Activated naive CD8-positive, alpha-beta T cell treated with anti-CD3 and anti-CD28 coated beads, Interleukin-2, amount 10 ng/mL, durations not matched to agents 7 days and 5 days (primary cell): Measurements from ENCODE around the gene OCIAD2. TPM values are rescaled to one million over a fixed set of nuclear protein-coding genes. Genes with fewer than 3 reads are reported as not detected.
"Not testable (repeated sequence)": the region's sequence is repeated elsewhere in the genome, so short reads cannot be mapped to it uniquely, and the experiment has no call there.

ENCODE experiments used
- ATAC-seq: fragments of 150-1000 bp; cut with Tn5 transposase; one replicate; pipeline ENCODE4 v1.10.0; 2021; ENCODE audit warnings: low read depth, moderate library complexity
- POLR2A ChIA-PET: fragments of 350-600 bp; sonication (Branson Sonifier 250); formaldehyde crosslinking; loops from one replicate; lab custom pipeline; 2021; ENCODE audit warnings: antibody characterized with exemption; lab: Charles Lee
- DNase-seq: peaks from one replicate; pipeline ENCODE4 v3.0.0; 2021
- H3K27ac Mint-ChIP-seq: one replicate; pipeline ENCODE4 v1.8.0; 2022; ENCODE audit warnings: mild to moderate bottlenecking, mixed read lengths
- H3K27me3 Mint-ChIP-seq: one replicate; pipeline ENCODE4 v1.8.0; 2022; ENCODE audit warnings: mild to moderate bottlenecking, moderate library complexity, mixed read lengths
- H3K36me3 Mint-ChIP-seq: one replicate; pipeline ENCODE4 v1.8.0; 2021; ENCODE audit warnings: mild to moderate bottlenecking, mixed read lengths
- H3K4me1 Mint-ChIP-seq: one replicate; pipeline ENCODE4 v1.8.0; 2021; ENCODE audit warnings: mixed read lengths
- H3K4me3 Mint-ChIP-seq: one replicate; pipeline ENCODE4 v1.8.0; 2022; ENCODE audit warnings: mild to moderate bottlenecking, moderate library complexity, mixed read lengths
- H3K9me3 Mint-ChIP-seq: one replicate; pipeline ENCODE4 v1.8.0; 2021; ENCODE audit warnings: mixed read lengths
- total RNA-seq, 2 experiments: library from RNA; stranded (reverse); gene quantifications; one replicate each; pipeline ENCODE4 v1.2.3, GENCODE V29; 2021

Gene OCIAD2
- total RNA-seq, 2 experiments from 2014 or later: 85.1 to 85.7 TPM

- Mint-ChIP-seq H3K4me1 (peaks cover 2% of the 10 kb centered on the region), H3K4me3 (no peak overlapping the region), H3K36me3 (peaks cover 20% of the 10 kb centered on the region), H3K9me3 (peaks cover 9% of the 10 kb centered on the region), H3K27ac (no peak overlapping the region), H3K27me3 (no peaks in the 10 kb centered on the region)
- ATAC-seq (no peak), DNase-seq (no peak)
- POLR2A ChIA-PET: no interaction called here
Measured at GRCh38 chr4:48862661-48863060, 43.9 kb downstream of the OCIAD2 start.

DNA sequence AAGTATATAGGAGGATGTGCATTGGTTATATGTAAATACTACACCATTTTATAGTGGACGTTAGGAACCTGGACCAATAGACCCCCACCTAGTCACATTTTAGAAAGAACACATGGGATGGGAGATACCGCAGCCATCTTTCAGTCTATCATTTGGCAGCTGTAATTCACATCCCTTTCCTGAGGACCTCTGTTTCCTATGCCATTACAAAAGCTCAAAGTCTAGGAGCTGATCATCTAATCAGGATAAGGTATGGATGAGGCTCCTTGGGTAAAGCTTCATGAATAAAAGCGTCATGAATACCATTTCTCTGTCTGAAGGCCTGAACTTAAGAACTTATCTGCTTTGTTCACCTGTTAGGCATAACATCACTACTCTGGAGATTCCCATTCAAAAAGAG is 44.5 kb downstream of the OCIAD2 start:
- ATAC-seq (no peak), DNase-seq (no peak)
- POLR2A ChIA-PET: no interaction called here
- H3K27ac Mint-ChIP-seq: no peak overlapping the region
- peaks cover 20% of the 10 kb centered on the region for H3K36me3 Mint-ChIP-seq
- H3K9me3 Mint-ChIP-seq: peaks cover 8% of the 10 kb centered on the region
- H3K4me1 Mint-ChIP-seq: peaks cover 2% of the 10 kb centered on the region
- H3K4me3 Mint-ChIP-seq: no peak overlapping the region
- no peaks in the 10 kb centered on the region for H3K27me3 Mint-ChIP-seq

DNA sequence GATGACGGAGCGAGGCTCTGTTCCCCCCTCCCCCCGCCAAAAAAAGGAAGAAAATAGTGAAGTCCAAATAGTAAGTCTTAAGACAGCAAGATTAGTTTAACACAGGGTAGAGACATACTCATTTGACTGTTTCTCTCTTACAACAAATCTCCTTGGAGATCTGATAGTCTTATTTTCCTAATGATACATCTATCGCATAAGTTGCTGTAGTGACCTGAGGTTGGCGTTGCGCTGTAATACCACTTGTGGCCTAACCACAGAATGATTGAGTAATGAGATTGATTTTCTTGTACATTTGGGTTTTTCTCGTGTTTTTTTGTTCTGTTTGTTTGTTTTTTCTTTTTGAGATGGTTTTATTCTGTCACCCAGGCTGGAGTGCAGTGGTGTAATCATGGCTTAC is 48.4 kb downstream of the OCIAD2 start:
- Mint-ChIP-seq H3K27ac (no peak overlapping the region), H3K27me3 (no peaks in the 10 kb centered on the region), H3K4me1 (peaks cover 2% of the 10 kb centered on the region), H3K4me3 (no peak overlapping the region), H3K36me3 (peaks cover 33% of the 10 kb centered on the region), H3K9me3 (no peaks in the 10 kb centered on the region)
- DNase-seq (no peak), ATAC-seq (no peak)
- POLR2A ChIA-PET: no interaction called here

- Mint-ChIP-seq H3K27ac (no peak overlapping the region), H3K27me3 (no peaks in the 10 kb centered on the region), H3K4me3 (no peak overlapping the region), H3K36me3 (peaks cover 33% of the 10 kb centered on the region), H3K4me1 (peaks cover 2% of the 10 kb centered on the region), H3K9me3 (no peaks in the 10 kb centered on the region)
- DNase-seq (no peak), ATAC-seq (no peak)
- POLR2A ChIA-PET: no interaction called here
Measured at GRCh38 chr4:48854982-48855381, 51.6 kb downstream of the OCIAD2 start.

DNA sequence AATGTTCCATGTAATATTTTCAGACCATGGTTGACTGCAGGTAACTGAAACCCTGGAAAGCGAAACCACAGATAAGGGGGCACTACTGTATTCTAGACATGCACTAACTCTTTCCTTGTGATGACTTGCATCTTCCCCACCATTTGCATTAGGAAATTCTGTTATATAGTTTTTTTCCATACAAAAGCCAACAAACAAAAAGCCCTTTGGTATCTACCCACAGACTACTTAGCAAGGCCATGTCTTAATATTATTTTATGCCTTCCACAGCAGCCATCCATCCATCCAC is 52.2 kb downstream of the OCIAD2 start:
- POLR2A ChIA-PET: interaction anchor here (0.6 kb wide), 1 partner anchor 59 kb away, joined by 5 read pairs; no protein-coding TSS in a partner anchor
- Mint-ChIP-seq H3K27ac (no peak overlapping the region), H3K27me3 (no peaks in the 10 kb centered on the region), H3K4me1 (peaks cover 2% of the 10 kb centered on the region), H3K4me3 (no peak overlapping the region), H3K9me3 (no peaks in the 10 kb centered on the region), H3K36me3 (peaks cover 33% of the 10 kb centered on the region)
- DNase-seq (no peak), ATAC-seq (no peak)

GRCh38 chr4:48853604-48854394 is 52.8 kb downstream of the OCIAD2 start:
- Mint-ChIP-seq H3K4me3 (no peak overlapping the region), H3K36me3 (peaks cover 35% of the 10 kb centered on the region), H3K9me3 (no peaks in the 10 kb centered on the region), H3K27me3 (no peaks in the 10 kb centered on the region), H3K27ac (no peak overlapping the region), H3K4me1 (peaks cover 2% of the 10 kb centered on the region)
- ATAC-seq (no peak), DNase-seq (no peak)
- POLR2A ChIA-PET: interaction anchor here (0.6 kb wide), 1 partner anchor 59 kb away, joined by 5 read pairs; no protein-coding TSS in a partner anchor

GRCh38 chr4:48851651-48852050 is 54.9 kb downstream of the OCIAD2 start:
- DNase-seq (no peak), ATAC-seq (no peak)
- Mint-ChIP-seq H3K4me3 (no peak overlapping the region), H3K27ac (no peak overlapping the region), H3K4me1 (no peaks in the 10 kb centered on the region), H3K36me3 (peaks cover 37% of the 10 kb centered on the region), H3K9me3 (peaks cover 2% of the 10 kb centered on the region), H3K27me3 (no peaks in the 10 kb centered on the region)
- POLR2A ChIA-PET: no interaction called here

DNA sequence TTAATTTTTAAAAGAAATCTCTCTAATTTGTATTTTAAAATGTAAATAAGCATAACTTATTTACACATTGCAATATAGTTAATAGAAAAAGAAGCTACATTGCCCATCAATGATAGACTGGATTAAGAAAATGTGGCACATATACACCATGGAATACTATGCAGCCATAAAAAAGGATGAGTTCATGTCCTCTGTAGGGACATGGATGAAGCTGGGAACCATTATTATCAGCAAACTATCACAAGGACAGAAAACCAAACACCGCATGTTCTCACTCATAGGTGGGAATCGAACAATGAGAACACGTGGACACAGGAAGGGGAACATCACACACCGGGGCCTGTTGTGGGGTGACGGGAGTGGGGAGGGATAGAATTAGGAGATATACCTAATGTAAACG is 57.8 kb downstream of the OCIAD2 start:
- not testable (repeated sequence) for H3K4me3 Mint-ChIP-seq, ATAC-seq, H3K4me1 Mint-ChIP-seq, H3K27ac Mint-ChIP-seq, DNase-seq, H3K9me3 Mint-ChIP-seq, H3K27me3 Mint-ChIP-seq
- POLR2A ChIA-PET: interaction anchor here (0.6 kb wide), 1 partner anchor 77 kb away, joined by 4 read pairs; no protein-coding TSS in a partner anchor
- peaks cover 48% of the 10 kb centered on the region for H3K36me3 Mint-ChIP-seq

DNA sequence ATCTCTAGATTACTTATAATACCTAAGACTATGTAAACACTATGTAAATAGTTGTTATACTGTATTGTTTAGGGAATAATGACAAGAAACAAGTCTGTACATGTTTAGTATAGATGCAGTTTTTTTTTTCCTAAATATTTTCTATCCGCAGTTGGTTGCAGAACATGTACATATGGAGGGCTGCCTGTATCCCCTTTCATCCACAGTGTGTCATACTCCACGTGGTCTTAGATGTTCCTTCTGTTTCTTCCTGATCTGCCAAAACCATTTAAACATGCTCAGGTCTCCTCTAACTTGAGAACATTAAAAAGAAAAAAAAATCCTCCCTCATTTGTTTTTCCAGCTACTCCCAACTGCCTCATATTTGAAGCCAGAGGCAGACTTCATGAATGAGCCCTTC is 61.7 kb downstream of the OCIAD2 start:
- POLR2A ChIA-PET: no interaction called here
- Mint-ChIP-seq H3K4me1 (no peaks in the 10 kb centered on the region), H3K36me3 (peaks cover 47% of the 10 kb centered on the region), H3K4me3 (no peak overlapping the region), H3K27me3 (no peaks in the 10 kb centered on the region), H3K9me3 (peaks cover 2% of the 10 kb centered on the region), H3K27ac (no peak overlapping the region)
- ATAC-seq (no peak), DNase-seq (no peak)

GRCh38 chr4:48841045-48841827 is 65.3 kb downstream of the OCIAD2 start:
- H3K36me3 Mint-ChIP-seq: peaks cover 37% of the 10 kb centered on the region
- no peak for DNase-seq
- POLR2A ChIA-PET: no interaction called here
- no peak overlapping the region for H3K4me3 Mint-ChIP-seq
- H3K9me3 Mint-ChIP-seq: no peaks in the 10 kb centered on the region
- no peak overlapping the region for H3K27ac Mint-ChIP-seq
- H3K4me1 Mint-ChIP-seq: peaks cover 2% of the 10 kb centered on the region
- ATAC-seq: no peak
- no peaks in the 10 kb centered on the region for H3K27me3 Mint-ChIP-seq

- Mint-ChIP-seq H3K4me1 (peaks cover 6% of the 10 kb centered on the region), H3K27me3 (no peaks in the 10 kb centered on the region), H3K27ac (no peak overlapping the region), H3K9me3 (no peaks in the 10 kb centered on the region), H3K36me3 (peaks cover 20% of the 10 kb centered on the region), H3K4me3 (no peak overlapping the region)
- POLR2A ChIA-PET: no interaction called here
- DNase-seq: no peak
- ATAC-seq: no peak
Measured at GRCh38 chr4:48836658-48837057, 69.9 kb downstream of the OCIAD2 start.
